GM23338 (cell line): ENCODE measurements around the gene CDH23. TPM values are rescaled to one million over a fixed set of nuclear protein-coding genes. Genes with fewer than 3 reads are reported as not detected.

Source experiments
- ATAC-seq: fragments of 200-7000 bp; cut with Tn5 transposase; 3 replicates; pipeline ENCODE4 v1.9.1; 2020
- DNase-seq: peaks from one replicate; pipeline ENCODE4 v3.0.0-alpha.2; 2015; ENCODE audit warnings: low spot score
- H2AFZ ChIP-seq: fragments of 200-600 bp; sonication (generic); 2 replicates; pipeline ENCODE4 v1.8.0; 2016; ENCODE audit warnings: antibody characterized with exemption, mild to moderate bottlenecking, moderate library complexity
- H3F3A ChIP-seq: fragments of 200-600 bp; sonication (generic); replicated peaks from 2 replicates; pipeline ENCODE4 v1.8.0; 2017; ENCODE audit warnings: antibody characterized with exemption, mixed run types, low read depth
- H3K27ac ChIP-seq: fragments of 200-600 bp; sonication (generic); 2 replicates; pipeline ENCODE4 v1.6.1; 2016; ENCODE audit warnings: low read depth
- H3K27me3 ChIP-seq: fragments of 200-600 bp; sonication (generic); 2 replicates; pipeline ENCODE4 v1.8.0; 2016; ENCODE audit warnings: mild to moderate bottlenecking, mixed run types, moderate library complexity; ENCODE audit not compliant: insufficient read depth
- H3K36me3 ChIP-seq: fragments of 200-600 bp; sonication (generic); 2 replicates; pipeline ENCODE4 v1.8.0; 2016; ENCODE audit warnings: mild to moderate bottlenecking; ENCODE audit not compliant: insufficient read depth
- H3K4me1 ChIP-seq: fragments of 200-600 bp; sonication (generic); 2 replicates; pipeline ENCODE4 v1.8.0; 2016; ENCODE audit warnings: mild to moderate bottlenecking, moderate library complexity; ENCODE audit not compliant: insufficient read depth
- H3K4me2 ChIP-seq: fragments of 200-600 bp; sonication (generic); 2 replicates; pipeline ENCODE4 v1.7.1; 2017; ENCODE audit warnings: mixed run types
- H3K4me3 ChIP-seq: fragments of 200-600 bp; sonication (generic); 2 replicates; pipeline ENCODE4 v1.6.1; 2016; ENCODE audit warnings: mixed run types
- H3K79me2 ChIP-seq: fragments of 200-600 bp; sonication (generic); replicated peaks from 2 replicates; pipeline ENCODE4 v1.8.0; 2017; ENCODE audit warnings: mild to moderate bottlenecking; ENCODE audit not compliant: insufficient read depth
- H3K9me2 ChIP-seq: fragments of 200-600 bp; sonication (generic); 2 replicates; pipeline ENCODE4 v1.8.0; 2017; ENCODE audit not compliant: insufficient read depth
- H4K20me1 ChIP-seq: fragments of 200-600 bp; sonication (generic); replicated peaks from 2 replicates; pipeline ENCODE4 v1.8.0; 2017; ENCODE audit warnings: mild to moderate bottlenecking; ENCODE audit not compliant: insufficient read depth
- H3K27ac Mint-ChIP-seq: 2 replicates; pipeline ENCODE4 v1.8.0; 2020; ENCODE audit warnings: inconsistent platforms, mild to moderate bottlenecking, moderate library complexity, mixed read lengths
- H3K27me3 Mint-ChIP-seq: 3 replicates; pipeline ENCODE4 v1.8.0; 2022; ENCODE audit warnings: low read depth, mild to moderate bottlenecking, moderate library complexity, mixed read lengths, inconsistent platforms; ENCODE audit not compliant: insufficient read depth, poor library complexity
- H3K36me3 Mint-ChIP-seq: 3 replicates; pipeline ENCODE4 v1.8.0; 2021; ENCODE audit warnings: low read depth, mild to moderate bottlenecking, inconsistent platforms, moderate library complexity, mixed read lengths
- H3K4me1 Mint-ChIP-seq: 3 replicates; pipeline ENCODE4 v1.8.0; 2020; ENCODE audit warnings: mild to moderate bottlenecking, inconsistent platforms, mixed read lengths
- H3K4me3 Mint-ChIP-seq: 3 replicates; pipeline ENCODE4 v1.8.0; 2021; ENCODE audit warnings: moderate library complexity, mild to moderate bottlenecking, inconsistent platforms, mixed read lengths
- H3K9me3 Mint-ChIP-seq: 3 replicates; pipeline ENCODE4 v1.8.0; 2020; ENCODE audit warnings: moderate library complexity, mild to moderate bottlenecking, inconsistent platforms, mixed read lengths
- CREB1 ChIP-seq: fragments of 250-450 bp; sonication (Bioruptor Pico); IDR thresholded peaks from 2 replicates; pipeline ENCODE4 v1.5.0; 2020; ENCODE audit warnings: low read depth, mild to moderate bottlenecking, moderate library complexity
- EZH2 ChIP-seq: fragments of 200-600 bp; sonication (generic); IDR thresholded peaks from one replicate; pipeline ENCODE4 v1.8.0; 2017; ENCODE audit warnings: antibody characterized with exemption, mild to moderate bottlenecking, low read depth; ENCODE audit not compliant: unreplicated experiment
- EZH2phosphoT487 ChIP-seq: fragments of 200-600 bp; sonication (generic); IDR thresholded peaks from one replicate; pipeline ENCODE4 v1.8.1; 2018; ENCODE audit warnings: antibody characterized with exemption; ENCODE audit not compliant: unreplicated experiment
- JUNB ChIP-seq: IDR thresholded peaks from one replicate; pipeline ENCODE4 v1.6.1; 2016; ENCODE audit warnings: antibody characterized with exemption; ENCODE audit not compliant: unreplicated experiment
- NANOG ChIP-seq: IDR thresholded peaks from 2 replicates; pipeline ENCODE4 v1.6.1; 2016; ENCODE audit warnings: antibody characterized with exemption, borderline replicate concordance
- POLR2AphosphoS5 ChIP-seq: IDR thresholded peaks from 2 replicates; pipeline ENCODE4 v1.6.1; 2016; ENCODE audit warnings: antibody characterized with exemption, low read depth
- STAT1 ChIP-seq: IDR thresholded peaks from one replicate; pipeline ENCODE4 v1.6.1; 2016; ENCODE audit warnings: antibody characterized with exemption; ENCODE audit not compliant: unreplicated experiment
- ZNF114 ChIP-seq: fragments of 250-450 bp; sonication (Bioruptor Pico); IDR thresholded peaks from 2 replicates; pipeline ENCODE4 v1.5.0; 2020; ENCODE audit warnings: mild to moderate bottlenecking, moderate library complexity
- ZNF331 ChIP-seq: fragments of 250-450 bp; sonication (Bioruptor Pico); IDR thresholded peaks from 2 replicates; pipeline ENCODE4 v1.5.0; 2020; ENCODE audit warnings: low read depth, mild to moderate bottlenecking, moderate library complexity
- polyA plus RNA-seq: library from polyadenylated mRNA; unstranded; fragments of >200 nt; fragmentation: Nextera tagmentation; extraction: Ambion mirVana; gene quantifications from 2 replicates; pipeline ENCODE4 v1.2.1, GENCODE V29; 2016
- total RNA-seq: library from RNA; depleted of rRNA; stranded (reverse); fragments of >200 nt; shearing (Covaris generic); gene quantifications from 2 replicates; pipeline ENCODE4 v1.2.3, GENCODE V29; 2014
- TF ChIP-seq, protein P1 (sequence below): fragments of 250-450 bp; sonication (Bioruptor Pico); IDR thresholded peaks from 2 replicates; pipeline ENCODE4 v1.5.0; 2020; ENCODE audit warnings: mild to moderate bottlenecking, moderate library complexity
- TF ChIP-seq, protein P2 (sequence below): IDR thresholded peaks from 2 replicates; pipeline ENCODE4 v1.6.1; 2016; ENCODE audit warnings: antibody characterized with exemption
- TF ChIP-seq, protein P3 (sequence below): IDR thresholded peaks from one replicate; pipeline ENCODE4 v1.6.1; 2018; ENCODE audit warnings: antibody characterized with exemption; ENCODE audit not compliant: unreplicated experiment
- TF ChIP-seq, protein P4 (sequence below), 2 experiments: fragments of 200-600 bp in 1 of 2; sonication (generic) in 1 of 2; conservative IDR thresholded peaks; 2 replicates each; pipeline versions ENCODE4 v1.5.1 to v1.6.1; 2016 to 2017; ENCODE audit warnings: antibody characterized with exemption in 2 of 2, low read depth in 2 of 2, mild to moderate bottlenecking in 2 of 2, moderate library complexity in 1 of 2

The CDH23 gene
- total and polyA plus RNA-seq, 2 experiments from 2014 or later, result 0.95 to 4.3 TPM

DNA sequence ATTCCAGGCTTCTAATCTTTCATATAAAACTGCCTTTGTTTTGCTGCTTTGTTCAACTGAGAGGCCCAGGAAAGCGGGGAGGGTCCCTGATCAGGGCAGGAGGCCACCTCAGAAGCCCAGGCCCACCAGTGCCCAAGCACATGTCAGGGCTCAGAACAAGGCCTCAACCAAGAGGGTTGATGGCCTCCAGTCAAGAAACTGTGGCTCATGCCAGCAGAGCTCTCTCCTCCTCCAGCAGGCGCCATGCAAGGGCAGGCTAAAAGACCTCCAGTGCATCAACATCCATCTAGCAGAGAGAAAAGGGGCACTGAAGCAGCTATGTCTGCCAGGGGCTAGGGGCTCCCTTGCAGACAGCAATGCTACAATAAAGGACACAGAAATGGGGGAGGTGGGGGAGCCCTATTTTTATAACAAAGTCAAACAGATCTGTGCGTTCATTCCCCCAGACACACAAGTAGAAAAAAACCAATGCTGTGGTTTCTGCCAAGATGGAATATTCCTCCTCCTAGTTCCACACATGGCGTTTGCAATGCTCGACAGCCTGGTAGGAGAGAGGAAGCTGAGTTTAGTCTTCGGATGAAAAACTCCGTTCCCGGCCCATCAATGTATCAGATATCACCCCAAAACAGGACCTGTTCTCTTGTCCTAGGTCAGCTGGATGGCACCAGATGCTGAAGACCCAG, 420.4 kb downstream of the CDH23 start:
- H3K4me1 Mint-ChIP-seq, result peaks cover 2% of the 10 kb centered on the region; the same call in 2 of the 3 replicates
- no peak for ATAC-seq
- H3K27me3 Mint-ChIP-seq, result peaks cover 10% of the 10 kb centered on the region
- H3K9me3 Mint-ChIP-seq, result no peaks in the 10 kb centered on the region; the same call in 2 of the 3 replicates
- H3K36me3 Mint-ChIP-seq, result peaks cover 71% of the 10 kb centered on the region
- Histone ChIP-seq H3K36me3 (peaks cover 42% of the 10 kb centered on the region), H3K27ac (no peak overlapping the region), H3K4me3 (no peak overlapping the region), H3K4me2 (no peak overlapping the region), H3K79me2 (no peaks in the 10 kb centered on the region), H4K20me1 (no peaks in the 10 kb centered on the region; the same call in 1 of the 2 replicates), H3K27me3 (no peaks in the 10 kb centered on the region), H3K4me1 (no peaks in the 10 kb centered on the region), H3K9me2 (no peaks in the 10 kb centered on the region), H3F3A (no peaks in the 10 kb centered on the region), H2AFZ (no peak overlapping the region)
- no peak overlapping the region for H3K27ac Mint-ChIP-seq
- TF ChIP-seq EZH2phosphoT487 (no peak), ZNF114 (CRISPR knock-in tag) (no peak), JUNB (no peak), CREB1 (CRISPR knock-in tag) (no peak), POLR2AphosphoS5 (no peak), EZH2 (no peak), ZNF331 (CRISPR knock-in tag) (no peak), NANOG (no peak), STAT1 (no peak)
- TF ChIP-seq, protein P1, sequence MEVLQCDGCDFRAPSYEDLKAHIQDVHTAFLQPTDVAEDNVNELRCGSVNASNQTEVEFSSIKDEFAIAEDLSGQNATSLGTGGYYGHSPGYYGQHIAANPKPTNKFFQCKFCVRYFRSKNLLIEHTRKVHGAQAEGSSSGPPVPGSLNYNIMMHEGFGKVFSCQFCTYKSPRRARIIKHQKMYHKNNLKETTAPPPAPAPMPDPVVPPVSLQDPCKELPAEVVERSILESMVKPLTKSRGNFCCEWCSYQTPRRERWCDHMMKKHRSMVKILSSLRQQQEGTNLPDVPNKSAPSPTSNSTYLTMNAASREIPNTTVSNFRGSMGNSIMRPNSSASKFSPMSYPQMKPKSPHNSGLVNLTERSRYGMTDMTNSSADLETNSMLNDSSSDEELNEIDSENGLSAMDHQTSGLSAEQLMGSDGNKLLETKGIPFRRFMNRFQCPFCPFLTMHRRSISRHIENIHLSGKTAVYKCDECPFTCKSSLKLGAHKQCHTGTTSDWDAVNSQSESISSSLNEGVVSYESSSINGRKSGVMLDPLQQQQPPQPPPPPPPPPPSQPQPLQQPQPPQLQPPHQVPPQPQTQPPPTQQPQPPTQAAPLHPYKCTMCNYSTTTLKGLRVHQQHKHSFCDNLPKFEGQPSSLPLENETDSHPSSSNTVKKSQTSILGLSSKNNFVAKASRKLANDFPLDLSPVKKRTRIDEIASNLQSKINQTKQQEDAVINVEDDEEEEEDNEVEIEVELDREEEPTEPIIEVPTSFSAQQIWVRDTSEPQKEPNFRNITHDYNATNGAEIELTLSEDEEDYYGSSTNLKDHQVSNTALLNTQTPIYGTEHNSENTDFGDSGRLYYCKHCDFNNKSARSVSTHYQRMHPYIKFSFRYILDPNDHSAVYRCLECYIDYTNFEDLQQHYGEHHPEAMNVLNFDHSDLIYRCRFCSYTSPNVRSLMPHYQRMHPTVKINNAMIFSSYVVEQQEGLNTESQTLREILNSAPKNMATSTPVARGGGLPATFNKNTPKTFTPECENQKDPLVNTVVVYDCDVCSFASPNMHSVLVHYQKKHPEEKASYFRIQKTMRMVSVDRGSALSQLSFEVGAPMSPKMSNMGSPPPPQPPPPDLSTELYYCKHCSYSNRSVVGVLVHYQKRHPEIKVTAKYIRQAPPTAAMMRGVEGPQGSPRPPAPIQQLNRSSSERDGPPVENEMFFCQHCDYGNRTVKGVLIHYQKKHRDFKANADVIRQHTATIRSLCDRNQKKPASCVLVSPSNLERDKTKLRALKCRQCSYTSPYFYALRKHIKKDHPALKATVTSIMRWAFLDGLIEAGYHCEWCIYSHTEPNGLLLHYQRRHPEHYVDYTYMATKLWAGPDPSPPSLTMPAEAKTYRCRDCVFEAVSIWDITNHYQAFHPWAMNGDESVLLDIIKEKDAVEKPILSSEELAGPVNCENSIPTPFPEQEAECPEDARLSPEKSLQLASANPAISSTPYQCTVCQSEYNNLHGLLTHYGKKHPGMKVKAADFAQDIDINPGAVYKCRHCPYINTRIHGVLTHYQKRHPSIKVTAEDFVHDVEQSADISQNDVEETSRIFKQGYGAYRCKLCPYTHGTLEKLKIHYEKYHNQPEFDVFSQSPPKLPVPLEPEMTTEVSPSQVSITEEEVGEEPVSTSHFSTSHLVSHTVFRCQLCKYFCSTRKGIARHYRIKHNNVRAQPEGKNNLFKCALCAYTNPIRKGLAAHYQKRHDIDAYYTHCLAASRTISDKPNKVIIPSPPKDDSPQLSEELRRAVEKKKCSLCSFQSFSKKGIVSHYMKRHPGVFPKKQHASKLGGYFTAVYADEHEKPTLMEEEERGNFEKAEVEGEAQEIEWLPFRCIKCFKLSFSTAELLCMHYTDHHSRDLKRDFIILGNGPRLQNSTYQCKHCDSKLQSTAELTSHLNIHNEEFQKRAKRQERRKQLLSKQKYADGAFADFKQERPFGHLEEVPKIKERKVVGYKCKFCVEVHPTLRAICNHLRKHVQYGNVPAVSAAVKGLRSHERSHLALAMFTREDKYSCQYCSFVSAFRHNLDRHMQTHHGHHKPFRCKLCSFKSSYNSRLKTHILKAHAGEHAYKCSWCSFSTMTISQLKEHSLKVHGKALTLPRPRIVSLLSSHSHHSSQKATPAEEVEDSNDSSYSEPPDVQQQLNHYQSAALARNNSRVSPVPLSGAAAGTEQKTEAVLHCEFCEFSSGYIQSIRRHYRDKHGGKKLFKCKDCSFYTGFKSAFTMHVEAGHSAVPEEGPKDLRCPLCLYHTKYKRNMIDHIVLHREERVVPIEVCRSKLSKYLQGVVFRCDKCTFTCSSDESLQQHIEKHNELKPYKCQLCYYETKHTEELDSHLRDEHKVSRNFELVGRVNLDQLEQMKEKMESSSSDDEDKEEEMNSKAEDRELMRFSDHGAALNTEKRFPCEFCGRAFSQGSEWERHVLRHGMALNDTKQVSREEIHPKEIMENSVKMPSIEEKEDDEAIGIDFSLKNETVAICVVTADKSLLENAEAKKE (CRISPR knock-in tag), result no peak
- TF ChIP-seq, protein P2, sequence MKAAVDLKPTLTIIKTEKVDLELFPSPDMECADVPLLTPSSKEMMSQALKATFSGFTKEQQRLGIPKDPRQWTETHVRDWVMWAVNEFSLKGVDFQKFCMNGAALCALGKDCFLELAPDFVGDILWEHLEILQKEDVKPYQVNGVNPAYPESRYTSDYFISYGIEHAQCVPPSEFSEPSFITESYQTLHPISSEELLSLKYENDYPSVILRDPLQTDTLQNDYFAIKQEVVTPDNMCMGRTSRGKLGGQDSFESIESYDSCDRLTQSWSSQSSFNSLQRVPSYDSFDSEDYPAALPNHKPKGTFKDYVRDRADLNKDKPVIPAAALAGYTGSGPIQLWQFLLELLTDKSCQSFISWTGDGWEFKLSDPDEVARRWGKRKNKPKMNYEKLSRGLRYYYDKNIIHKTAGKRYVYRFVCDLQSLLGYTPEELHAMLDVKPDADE, result no peak
- TF ChIP-seq, protein P3, sequence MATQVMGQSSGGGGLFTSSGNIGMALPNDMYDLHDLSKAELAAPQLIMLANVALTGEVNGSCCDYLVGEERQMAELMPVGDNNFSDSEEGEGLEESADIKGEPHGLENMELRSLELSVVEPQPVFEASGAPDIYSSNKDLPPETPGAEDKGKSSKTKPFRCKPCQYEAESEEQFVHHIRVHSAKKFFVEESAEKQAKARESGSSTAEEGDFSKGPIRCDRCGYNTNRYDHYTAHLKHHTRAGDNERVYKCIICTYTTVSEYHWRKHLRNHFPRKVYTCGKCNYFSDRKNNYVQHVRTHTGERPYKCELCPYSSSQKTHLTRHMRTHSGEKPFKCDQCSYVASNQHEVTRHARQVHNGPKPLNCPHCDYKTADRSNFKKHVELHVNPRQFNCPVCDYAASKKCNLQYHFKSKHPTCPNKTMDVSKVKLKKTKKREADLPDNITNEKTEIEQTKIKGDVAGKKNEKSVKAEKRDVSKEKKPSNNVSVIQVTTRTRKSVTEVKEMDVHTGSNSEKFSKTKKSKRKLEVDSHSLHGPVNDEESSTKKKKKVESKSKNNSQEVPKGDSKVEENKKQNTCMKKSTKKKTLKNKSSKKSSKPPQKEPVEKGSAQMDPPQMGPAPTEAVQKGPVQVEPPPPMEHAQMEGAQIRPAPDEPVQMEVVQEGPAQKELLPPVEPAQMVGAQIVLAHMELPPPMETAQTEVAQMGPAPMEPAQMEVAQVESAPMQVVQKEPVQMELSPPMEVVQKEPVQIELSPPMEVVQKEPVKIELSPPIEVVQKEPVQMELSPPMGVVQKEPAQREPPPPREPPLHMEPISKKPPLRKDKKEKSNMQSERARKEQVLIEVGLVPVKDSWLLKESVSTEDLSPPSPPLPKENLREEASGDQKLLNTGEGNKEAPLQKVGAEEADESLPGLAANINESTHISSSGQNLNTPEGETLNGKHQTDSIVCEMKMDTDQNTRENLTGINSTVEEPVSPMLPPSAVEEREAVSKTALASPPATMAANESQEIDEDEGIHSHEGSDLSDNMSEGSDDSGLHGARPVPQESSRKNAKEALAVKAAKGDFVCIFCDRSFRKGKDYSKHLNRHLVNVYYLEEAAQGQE, result no peak
- TF ChIP-seq, protein P4, sequence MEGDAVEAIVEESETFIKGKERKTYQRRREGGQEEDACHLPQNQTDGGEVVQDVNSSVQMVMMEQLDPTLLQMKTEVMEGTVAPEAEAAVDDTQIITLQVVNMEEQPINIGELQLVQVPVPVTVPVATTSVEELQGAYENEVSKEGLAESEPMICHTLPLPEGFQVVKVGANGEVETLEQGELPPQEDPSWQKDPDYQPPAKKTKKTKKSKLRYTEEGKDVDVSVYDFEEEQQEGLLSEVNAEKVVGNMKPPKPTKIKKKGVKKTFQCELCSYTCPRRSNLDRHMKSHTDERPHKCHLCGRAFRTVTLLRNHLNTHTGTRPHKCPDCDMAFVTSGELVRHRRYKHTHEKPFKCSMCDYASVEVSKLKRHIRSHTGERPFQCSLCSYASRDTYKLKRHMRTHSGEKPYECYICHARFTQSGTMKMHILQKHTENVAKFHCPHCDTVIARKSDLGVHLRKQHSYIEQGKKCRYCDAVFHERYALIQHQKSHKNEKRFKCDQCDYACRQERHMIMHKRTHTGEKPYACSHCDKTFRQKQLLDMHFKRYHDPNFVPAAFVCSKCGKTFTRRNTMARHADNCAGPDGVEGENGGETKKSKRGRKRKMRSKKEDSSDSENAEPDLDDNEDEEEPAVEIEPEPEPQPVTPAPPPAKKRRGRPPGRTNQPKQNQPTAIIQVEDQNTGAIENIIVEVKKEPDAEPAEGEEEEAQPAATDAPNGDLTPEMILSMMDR (conservative IDR thresholded peaks at IDR 0.05; ENCODE audit: low read depth in 2 of 2), result no peak
- no peak overlapping the region for H3K4me3 Mint-ChIP-seq
- no peak for DNase-seq
